ENCODE data around the gene CCDC15.
"Not testable (repeated sequence)": the region's sequence is repeated elsewhere in the genome, so short reads cannot be mapped to it uniquely, and the experiment has no call there.

Gene CCDC15

GRCh38 chr11:124942466-124943253 lies 11.3 kb upstream of the CCDC15 start:
- no peak for DNase-seq

- DNase-seq: no peak
Measured at GRCh38 chr11:124943254-124943616, 10.8 kb upstream of the CCDC15 start.

- DNase-seq: no peak
Measured at GRCh38 chr11:124943741-124944140, 10.3 kb upstream of the CCDC15 start.

- DNase-seq: no peak
Measured at GRCh38 chr11:124944565-124944964, 9.4 kb upstream of the CCDC15 start.

- DNase-seq: no peak
Measured at GRCh38 chr11:124945826-124946225, 8.2 kb upstream of the CCDC15 start.

- no peak for DNase-seq
Measured at GRCh38 chr11:124946735-124947141, 7.3 kb upstream of the CCDC15 start.

GRCh38 chr11:124950601-124951330 lies 3.2 kb upstream of the CCDC15 start:
- DNase-seq: no peak

- DNase-seq: no peak
Measured at GRCh38 chr11:124951341-124951740, 2.7 kb upstream of the CCDC15 start.

- no peak for DNase-seq
Measured at GRCh38 chr11:124954590-124954955, 571 bp downstream of the CCDC15 start.

GRCh38 chr11:124955035-124955434 lies 1.0 kb downstream of the CCDC15 start:
- no peak for DNase-seq

- DNase-seq: peak; percentile 27
Measured at GRCh38 chr11:124961972-124962609, 8.1 kb downstream of the CCDC15 start.

GRCh38 chr11:124968197-124968596 lies 14.2 kb downstream of the CCDC15 start:
- DNase-seq: not testable (repeated sequence)

GRCh38 chr11:124970925-124971324 lies 16.9 kb downstream of the CCDC15 start:
- no peak for DNase-seq

GRCh38 chr11:124971810-124972209 lies 17.8 kb downstream of the CCDC15 start:
- no peak for DNase-seq

- no peak for DNase-seq
Measured at GRCh38 chr11:124976531-124976930, 22.5 kb downstream of the CCDC15 start.

GRCh38 chr11:124977006-124977405 lies 23.0 kb downstream of the CCDC15 start:
- DNase-seq: no peak

GRCh38 chr11:124978316-124978715 lies 24.3 kb downstream of the CCDC15 start:
- DNase-seq: no peak

- DNase-seq: no peak
Measured at GRCh38 chr11:124982043-124982442, 28.0 kb downstream of the CCDC15 start.

- no peak for DNase-seq
Measured at GRCh38 chr11:124983674-124984511, 29.9 kb downstream of the CCDC15 start.

GRCh38 chr11:124984512-124984854 lies 30.5 kb downstream of the CCDC15 start:
- no peak for DNase-seq

- DNase-seq: no peak
Measured at GRCh38 chr11:124987096-124987495, 33.1 kb downstream of the CCDC15 start.

GRCh38 chr11:124988063-124988462 lies 34.1 kb downstream of the CCDC15 start:
- DNase-seq: no peak
